ENCODE data around the gene HNRNPA3. TPM values are rescaled to one million over a fixed set of nuclear protein-coding genes. Genes with fewer than 3 reads are reported as not detected.
"Not testable (repeated sequence)": the region's sequence is repeated elsewhere in the genome, so short reads cannot be mapped to it uniquely, and the experiment has no call there.

HNRNPA3 gene
- total RNA-seq, 1 experiment from 2014 or later = 67.6 TPM

- peak; percentile 41 for DNase-seq (ENCODE audit: low read depth)
Measured at GRCh38 chr2:177254433-177255226, 42.0 kb downstream of the HNRNPA3 start.

- no peak for DNase-seq (ENCODE audit: low read depth)
Measured at GRCh38 chr2:177255227-177255601, 42.6 kb downstream of the HNRNPA3 start.

DNA sequence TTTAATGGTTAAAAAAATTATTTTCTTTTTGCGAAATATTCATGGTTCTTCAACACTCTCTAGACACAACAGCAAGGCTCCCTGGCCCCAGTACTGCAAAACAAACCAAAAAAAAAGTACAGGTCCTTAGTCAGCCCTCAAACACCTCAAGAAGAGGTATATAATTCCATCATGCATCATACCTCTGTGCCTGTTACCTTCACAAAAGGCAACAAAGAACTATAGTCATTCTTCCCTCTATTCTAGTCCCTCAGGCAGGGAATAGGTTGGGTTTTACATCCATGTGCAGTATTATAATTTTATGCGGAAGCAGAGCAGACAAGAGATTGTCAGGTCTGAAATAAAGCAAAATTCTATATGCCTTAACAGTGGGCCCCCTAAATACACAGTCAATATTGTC, 43.4 kb downstream of the HNRNPA3 start:
- no peak for DNase-seq (ENCODE audit: low read depth)

DNA sequence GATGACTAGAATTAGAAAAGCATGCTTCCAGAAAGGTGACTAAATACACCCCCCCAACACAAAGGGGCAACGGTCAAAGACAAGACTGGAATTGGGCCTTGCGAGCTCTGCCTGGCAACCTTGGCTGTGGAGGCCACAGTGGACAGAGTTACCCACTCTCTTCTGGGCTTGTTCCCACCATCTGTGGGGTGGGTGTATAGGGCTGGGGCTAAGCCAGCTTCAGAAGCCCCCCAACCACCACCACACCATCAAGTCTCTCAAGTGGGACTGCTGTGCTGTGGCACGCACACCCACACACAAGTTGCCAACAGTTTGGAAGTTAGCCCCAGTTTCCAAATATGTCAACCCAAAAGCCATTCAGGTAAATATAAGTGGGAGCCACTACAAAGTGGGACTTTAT, 44.1 kb downstream of the HNRNPA3 start:
- DNase-seq (ENCODE audit: low read depth) = no peak

GRCh38 chr2:177257471-177257870, 44.9 kb downstream of the HNRNPA3 start:
- DNase-seq (ENCODE audit: low read depth) = no peak

- no peak for DNase-seq (ENCODE audit: low read depth)
Measured at GRCh38 chr2:177258059-177258458, 45.5 kb downstream of the HNRNPA3 start.

GRCh38 chr2:177260379-177260778, 47.8 kb downstream of the HNRNPA3 start:
- DNase-seq (ENCODE audit: low read depth) = no peak

DNA sequence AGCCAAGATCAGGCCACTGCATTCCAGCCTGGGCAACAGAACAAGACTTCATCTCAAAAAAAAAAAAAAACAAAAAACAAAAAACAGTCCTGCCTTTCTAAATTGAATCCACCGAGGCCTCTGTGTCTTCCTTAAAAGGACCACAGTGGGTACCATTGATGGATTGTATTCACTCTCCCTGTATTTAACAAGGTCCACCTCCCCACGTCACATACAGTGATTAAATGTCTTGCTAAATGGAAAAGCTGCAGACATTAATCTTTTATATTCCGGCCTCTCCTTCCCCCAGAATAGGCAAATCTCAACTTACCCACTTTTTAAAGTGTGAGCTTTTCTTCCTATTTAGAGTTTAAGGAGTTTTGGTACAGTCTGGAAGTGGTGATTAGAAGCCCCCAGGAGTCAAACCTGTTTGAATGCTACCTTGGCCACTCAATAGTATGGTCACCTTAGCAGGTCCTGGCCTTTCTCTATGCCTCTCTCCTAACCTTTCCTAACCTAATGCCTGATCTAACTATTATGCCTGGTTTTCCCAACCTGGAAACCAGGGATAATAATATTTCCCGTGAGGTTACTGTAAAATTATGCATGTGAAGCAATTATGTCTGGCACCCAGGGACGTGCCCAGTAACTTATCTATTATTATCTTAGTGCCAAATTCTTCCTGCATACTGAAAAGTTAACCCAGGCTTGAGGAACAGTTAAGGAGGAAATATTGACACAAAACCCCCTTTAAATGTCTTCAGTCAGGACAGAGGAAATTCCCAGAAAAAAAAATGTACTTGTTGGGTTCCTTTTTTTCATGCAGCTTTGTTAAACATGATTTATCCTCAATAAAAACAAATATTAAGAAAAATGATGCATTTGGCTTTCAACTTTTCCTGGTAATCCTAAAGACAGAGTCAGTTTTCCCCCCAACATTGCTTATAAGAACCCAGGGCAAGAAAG, 48.8 kb downstream of the HNRNPA3 start:
- no peak for DNase-seq (ENCODE audit: low read depth)

DNA sequence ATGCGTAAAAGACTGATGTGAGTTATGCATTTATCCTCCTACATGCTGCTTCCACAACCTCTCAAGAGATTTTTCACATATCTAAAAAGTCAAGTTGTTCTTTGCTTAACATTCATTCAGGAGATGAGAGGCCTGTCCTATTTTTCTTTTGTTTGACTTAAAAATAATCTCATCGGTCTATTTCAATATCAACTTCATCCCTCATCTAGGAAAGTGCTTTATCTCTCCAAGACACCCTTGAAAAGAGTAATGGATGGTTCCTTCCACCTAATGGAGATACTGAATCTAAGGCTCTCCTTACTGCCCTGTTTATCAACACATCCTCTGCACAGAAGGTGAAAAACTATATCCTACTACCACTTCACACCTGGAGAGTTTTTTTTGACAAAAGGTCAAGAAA, 49.5 kb downstream of the HNRNPA3 start:
- no peak for DNase-seq (ENCODE audit: low read depth)

DNA sequence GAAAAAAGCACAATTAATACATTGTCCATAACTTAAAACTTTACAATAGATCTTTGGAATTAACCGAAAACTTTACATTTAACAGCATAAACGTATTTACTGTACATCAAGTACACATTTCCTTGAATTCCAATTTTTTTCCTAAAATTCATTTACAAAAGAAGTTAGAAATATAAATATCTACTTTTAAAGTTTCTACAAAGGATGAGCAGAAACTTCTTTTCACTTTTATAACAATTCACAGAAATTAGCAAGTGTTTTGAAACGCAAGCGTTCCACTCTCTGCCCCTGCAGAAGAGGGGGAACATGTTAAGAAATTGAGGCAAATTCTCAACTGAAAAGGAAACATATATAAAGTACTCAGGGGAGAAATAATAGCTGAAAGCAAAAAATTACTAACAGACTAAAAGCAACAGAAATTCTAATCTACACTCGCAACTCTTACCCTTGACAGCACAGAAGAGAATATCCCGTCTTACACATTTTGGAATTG, 50.4 kb downstream of the HNRNPA3 start:
- no peak for DNase-seq (ENCODE audit: low read depth)

DNA sequence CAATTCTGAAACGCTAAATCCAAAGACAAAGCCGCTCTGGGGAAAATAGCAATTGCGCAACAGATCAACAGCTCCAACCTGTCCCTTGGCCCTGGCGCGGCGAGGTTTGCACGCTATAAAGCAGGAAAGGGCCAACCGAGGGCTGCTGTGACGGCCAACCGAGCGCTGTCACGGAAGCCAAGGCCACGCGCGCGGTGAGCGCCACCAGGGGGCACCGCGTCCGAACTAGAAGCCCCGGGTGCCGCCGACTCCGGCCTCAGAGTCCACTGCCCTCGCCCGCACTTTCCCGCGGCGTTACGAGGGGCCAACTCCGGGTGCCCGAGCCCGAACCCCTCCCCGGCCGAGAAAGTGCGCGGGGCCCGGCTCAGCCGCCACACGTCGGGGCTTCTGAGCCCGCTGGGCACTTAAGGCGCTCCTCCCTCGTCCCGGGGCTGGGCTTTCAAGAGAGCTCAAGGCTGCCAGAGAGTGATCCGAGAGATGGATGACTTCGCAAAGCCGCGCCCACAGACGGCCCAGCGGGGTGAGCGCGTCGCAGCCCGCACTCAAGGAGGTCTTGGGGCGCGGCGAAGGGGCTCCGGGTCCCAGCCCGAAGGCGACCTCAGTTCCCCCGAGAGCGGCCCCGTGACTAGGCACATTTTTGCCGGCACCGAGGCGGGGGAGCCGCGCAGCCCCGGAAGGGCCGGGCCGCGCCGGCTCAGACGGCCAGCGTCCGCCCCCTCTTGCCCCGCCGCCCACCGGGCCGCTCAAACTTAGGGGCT, 51.0 kb downstream of the HNRNPA3 start:
- peak; percentile 98 for DNase-seq (ENCODE audit: low read depth)

DNA sequence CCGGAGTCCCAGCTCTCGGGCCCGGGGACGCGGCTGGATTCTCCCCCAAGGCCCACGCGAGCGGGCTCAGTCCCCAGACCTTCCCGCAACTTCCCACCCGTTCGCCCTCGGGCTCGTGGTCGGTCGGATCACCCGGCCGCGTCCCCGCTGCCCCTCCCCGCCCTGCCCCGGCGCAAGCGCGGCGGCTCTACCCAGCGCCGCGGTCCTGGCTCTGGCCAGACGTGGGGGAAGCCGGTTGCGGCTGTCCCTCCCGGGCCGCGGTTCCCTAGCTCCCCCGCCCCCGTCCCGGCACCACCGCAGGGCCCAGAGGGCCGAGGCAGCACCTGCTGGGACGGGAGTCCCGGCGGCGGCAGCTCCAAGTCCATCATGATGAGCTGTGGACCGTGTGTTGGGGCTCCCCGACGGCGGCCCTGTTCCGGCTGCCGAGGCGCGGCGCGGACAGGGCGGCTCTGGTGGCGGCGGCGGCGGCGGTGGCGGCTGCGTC, 51.7 kb downstream of the HNRNPA3 start:
- DNase-seq (ENCODE audit: low read depth) = no peak

DNA sequence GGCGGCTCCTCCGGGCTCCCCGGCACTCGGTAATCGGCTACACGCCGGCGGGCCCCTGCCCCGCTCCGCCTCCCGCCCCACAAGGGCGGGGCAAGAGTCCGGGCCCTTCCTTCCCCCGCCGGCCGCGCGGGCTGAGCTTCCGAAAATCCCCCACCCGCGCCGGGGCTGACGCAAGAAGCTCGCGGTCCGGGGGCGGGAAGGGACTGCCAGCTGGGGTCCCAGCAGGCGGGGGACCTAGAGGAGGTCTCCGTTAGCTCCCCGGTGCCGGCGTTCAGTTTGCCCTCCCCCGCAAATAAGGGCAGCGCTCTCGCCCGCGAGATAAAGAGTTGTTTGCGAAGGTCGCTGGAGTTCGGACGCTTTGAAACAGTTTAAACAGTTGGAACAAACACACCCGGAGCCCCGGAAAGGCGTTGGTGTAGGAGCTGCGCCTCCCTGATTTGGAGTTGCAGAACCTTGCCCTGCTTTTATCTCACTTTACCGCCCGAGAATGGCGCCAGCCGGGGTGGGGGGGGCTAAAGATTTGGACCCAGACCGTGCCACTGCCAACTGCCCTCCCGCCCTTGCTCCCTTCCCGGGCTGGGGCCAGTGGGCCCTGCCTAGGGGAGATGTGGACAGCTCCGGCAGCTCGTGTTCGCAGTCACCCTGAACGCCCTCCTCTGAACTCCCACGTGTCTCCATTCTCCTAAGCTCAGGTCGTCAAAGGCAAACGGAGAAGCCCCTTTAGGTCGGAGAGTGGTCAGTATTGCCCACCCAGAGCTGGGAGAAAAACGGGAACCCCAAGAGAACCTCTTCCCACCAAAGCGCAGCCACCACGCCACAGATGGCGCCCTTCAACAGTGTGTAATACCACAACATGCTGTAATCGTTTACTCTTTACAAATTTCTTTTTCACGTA, 52.3 kb downstream of the HNRNPA3 start, which contains the start of gene NFE2L2:
Gene NFE2L2 (minus strand): TSS at position 35 of the 895 bp plus-strand sequence. CDS start 151 bp downstream, outside the sequence.
- DNase-seq (ENCODE audit: low read depth) = peak; percentile 84

GRCh38 chr2:177265824-177266817, 53.5 kb downstream of the HNRNPA3 start:
- peak; percentile 48 for DNase-seq (ENCODE audit: low read depth)

GRCh38 chr2:177266955-177267354, 54.4 kb downstream of the HNRNPA3 start:
- not testable (repeated sequence) for DNase-seq (ENCODE audit: low read depth)

GRCh38 chr2:177268187-177268871, 55.7 kb downstream of the HNRNPA3 start:
- no peak for DNase-seq (ENCODE audit: low read depth)

- no peak for DNase-seq (ENCODE audit: low read depth)
Measured at GRCh38 chr2:177268901-177269300, 56.3 kb downstream of the HNRNPA3 start.

DNA sequence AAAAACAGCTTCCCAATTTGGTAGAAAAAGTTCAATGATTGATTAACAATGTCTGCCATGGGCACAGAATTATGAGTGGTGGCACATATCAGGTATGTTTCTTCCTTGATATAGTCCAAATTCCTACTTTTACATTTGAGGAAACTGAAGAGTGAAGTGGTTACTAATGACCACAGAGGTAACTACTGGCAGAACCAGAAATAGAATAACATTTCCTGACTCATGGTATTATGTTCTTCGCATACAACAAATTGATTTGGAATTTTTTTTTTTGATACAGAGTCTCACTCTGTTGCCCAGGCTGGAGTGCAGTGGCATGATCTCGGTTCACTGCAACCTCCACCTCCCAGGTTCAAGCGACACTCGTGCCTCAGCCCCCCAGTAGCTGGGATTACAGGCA, 57.9 kb downstream of the HNRNPA3 start:
- DNase-seq (ENCODE audit: low read depth) = no peak
